A204.1 (cell line): Measurements from ENCODE around the gene RIPK1.
"Not testable (repeated sequence)": the region's sequence is repeated elsewhere in the genome, so short reads cannot be mapped to it uniquely, and the experiment has no call there.

ENCODE experiments used
- FAIRE-seq: peaks from 2 replicates; lab custom pipeline; 2012; peaks lifted over from hg19 to GRCh38; lab: Jason Lieb, UNC

RIPK1 gene

GRCh38 chr6:3136292-3137011 lies 68.2 kb downstream of the RIPK1 start:
- FAIRE-seq, result no peak

GRCh38 chr6:3137057-3137777 lies 68.9 kb downstream of the RIPK1 start:
- FAIRE-seq, result no peak

- FAIRE-seq, result not testable (repeated sequence)
These were observed 69.6 kb downstream of the RIPK1 start for GRCh38 chr6:3137873-3138272.

GRCh38 chr6:3138341-3138740 lies 70.0 kb downstream of the RIPK1 start:
- no peak for FAIRE-seq

GRCh38 chr6:3139090-3139903 lies 71.0 kb downstream of the RIPK1 start:
- FAIRE-seq, result no peak

- FAIRE-seq, result no peak
These were observed 71.9 kb downstream of the RIPK1 start for GRCh38 chr6:3140201-3140600.

- no peak for FAIRE-seq
These were observed 74.2 kb downstream of the RIPK1 start for GRCh38 chr6:3142536-3142935.

DNA sequence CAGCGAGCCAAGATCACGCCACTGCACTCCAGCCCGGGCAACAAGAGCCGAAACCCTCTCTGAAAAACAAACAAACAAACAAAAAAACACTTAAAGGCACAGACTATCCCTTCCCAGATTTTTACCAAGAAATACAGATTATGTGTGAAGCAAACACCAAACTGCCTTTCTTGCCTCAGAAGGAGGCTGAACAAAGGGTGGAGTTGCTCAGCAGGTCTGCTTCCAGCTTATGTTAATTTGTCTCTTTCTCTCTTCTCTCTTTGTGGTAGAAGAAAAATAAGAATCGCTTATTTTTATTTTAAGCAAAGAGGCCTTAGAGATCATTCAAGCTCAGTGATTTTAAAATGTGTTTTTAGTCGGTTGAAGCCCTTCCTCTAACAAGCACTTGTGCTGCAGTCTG lies 74.9 kb downstream of the RIPK1 start:
- FAIRE-seq, result no peak

GRCh38 chr6:3144571-3144970 lies 76.3 kb downstream of the RIPK1 start:
- FAIRE-seq, result no peak

DNA sequence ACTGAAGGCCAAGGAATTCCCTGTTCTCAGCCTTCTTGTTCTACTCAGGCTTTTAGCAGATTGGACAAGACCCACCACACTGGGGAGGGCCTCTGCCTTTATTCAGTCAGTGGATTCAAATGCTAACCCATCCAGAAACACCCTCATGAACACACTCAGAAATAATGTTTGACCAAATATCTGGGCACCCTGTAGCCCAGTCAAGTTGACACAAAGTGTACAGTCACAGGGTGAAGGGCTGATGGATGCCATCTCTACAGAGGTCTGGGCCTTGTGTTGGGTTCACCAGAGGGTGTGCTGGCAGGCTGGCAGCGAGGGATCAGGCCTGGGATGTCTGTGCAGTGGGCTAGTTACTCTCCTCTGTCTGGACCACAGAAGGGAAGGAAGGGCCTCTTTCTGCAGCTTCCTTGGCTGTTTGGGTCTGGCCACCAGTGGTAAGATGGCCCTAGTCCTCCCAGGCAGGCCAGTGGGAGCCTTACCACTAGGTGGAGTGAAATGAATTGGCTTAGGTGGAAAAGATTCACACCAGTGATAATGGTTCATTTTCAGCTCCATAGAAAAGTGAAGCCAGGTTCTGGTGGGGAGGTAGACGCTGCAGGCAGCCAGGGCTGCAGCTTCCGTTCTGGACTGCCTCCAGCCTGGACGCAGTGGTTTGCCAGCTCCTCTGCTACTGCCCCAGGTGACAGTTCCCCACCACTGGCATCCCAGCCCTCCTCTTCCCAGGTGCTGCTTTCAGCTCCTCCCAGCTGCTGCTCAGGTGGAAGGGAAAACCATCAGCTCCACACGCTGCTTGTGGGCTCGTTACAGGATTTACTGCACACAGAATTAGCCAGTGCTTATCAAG lies 79.8 kb downstream of the RIPK1 start:
- FAIRE-seq, result no peak

DNA sequence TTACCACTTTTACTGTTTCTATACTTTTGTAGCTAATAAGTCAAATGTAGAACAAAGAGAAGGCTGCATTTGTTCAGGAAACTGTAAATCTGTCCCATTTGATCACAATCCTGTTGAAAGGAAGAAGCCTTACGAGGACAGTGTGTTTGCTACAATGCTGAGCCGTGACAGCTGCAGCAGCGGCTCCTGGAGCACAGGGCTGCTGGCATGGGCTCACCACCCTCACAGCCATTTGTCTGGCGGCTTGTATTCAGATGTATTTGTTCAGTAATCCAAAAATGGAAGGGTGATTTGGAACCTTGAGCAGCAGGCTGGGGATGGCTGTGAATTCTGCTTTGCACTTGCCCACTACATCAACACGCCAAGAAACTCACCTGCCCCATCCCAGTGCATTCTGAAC lies 83.4 kb downstream of the RIPK1 start:
- FAIRE-seq, result no peak

- FAIRE-seq, result no peak
These were observed 84.4 kb downstream of the RIPK1 start for GRCh38 chr6:3152689-3153088.

GRCh38 chr6:3155416-3155815 lies 87.1 kb downstream of the RIPK1 start:
- FAIRE-seq, result not testable (repeated sequence)

GRCh38 chr6:3156184-3157130 lies 88.2 kb downstream of the RIPK1 start:
- not testable (repeated sequence) for FAIRE-seq

GRCh38 chr6:3157131-3157933 lies 89.0 kb downstream of the RIPK1 start, which contains the start of gene TUBB2A:
TUBB2A (minus strand) TSS chr6:3157544; CDS start chr6:3157463, 81 bp downstream.
- no peak for FAIRE-seq

DNA sequence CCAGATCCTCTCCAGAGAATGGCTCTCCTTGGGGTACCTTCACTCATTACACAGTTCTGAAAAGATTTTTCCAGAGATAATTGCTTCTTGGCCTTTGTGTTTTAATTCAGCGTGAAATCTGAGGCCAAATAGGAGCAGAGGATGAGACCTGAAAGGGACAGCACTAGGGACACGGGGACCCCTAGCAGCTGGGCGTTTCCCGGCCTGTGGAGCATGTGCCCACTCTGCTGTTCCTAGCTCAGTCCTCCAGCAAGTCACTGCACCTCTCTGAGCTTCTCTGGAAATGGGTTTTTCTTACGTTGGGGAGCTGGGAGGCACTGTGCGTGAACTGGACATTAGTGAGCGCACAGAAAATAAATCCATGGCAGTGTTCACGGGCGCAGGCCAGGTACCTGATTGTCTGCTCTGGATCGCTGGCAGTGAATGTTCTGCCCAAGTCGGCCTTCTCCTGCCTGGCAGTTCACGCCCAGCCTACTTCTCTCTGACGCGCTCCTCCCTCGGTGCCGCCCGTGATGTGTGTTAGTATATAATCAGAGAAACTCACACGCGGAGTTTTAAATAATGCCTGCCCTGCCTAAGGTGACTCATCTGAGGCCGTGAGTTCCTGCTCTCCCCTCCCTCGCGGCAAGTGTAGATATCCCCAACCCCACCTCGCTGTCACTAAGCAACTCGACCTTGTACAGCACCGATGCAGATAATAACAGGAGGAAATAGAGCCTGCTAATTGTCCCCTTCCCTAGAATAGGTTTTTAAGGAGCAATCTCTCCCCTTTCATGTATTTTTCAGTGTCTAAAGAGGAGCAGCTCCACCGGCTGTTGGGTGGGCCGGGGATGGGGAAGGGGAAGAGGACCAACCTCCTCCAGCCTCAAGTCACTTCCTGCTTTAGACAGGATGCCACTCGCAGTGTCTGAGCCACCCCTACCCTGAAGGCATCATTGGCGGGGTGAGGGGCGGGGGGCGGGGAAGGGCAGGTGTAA lies 91.8 kb downstream of the RIPK1 start:
- no peak for FAIRE-seq

- FAIRE-seq, result no peak
These were observed 93.8 kb downstream of the RIPK1 start for GRCh38 chr6:3162067-3162497.

DNA sequence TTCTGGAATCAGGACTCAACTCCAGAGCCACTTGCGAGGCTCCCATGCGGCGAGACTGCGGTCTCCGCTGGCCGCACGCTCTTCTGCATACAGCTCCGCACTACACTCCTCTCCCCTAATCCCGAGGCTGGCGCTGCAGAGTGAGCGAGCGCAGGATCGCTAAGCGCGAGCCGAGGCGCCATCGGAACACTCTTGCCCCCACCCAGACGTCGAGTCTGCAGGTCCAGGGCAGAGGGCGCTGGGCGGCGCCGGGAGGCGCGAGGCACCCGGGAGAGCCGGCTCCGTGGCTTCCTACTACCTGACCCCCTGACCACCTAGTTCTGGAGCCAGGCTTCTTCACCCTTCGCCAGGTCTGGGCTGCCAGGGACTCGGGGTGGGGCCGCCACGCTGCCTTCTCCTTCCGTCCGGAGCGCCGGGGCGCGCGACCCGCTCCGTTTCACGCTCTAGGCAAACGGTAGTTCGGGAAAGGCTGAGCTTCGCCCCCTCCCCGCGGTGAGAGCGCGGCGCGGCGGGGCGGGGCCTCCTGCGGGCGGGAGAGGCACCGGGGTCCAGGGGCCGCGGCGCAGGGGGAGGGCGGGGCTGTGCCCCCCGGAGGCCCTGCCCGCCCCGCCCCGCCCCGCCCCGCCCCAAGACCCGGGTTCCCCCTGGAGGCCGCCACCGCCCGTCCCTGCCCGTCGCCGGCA lies 94.4 kb downstream of the RIPK1 start:
- no peak for FAIRE-seq
